ENCODE measurements around the gene PSTPIP1.

The PSTPIP1 gene

GRCh38 chr15:77020348-77021087, 25.6 kb downstream of the PSTPIP1 start:
- no peak for DNase-seq

GRCh38 chr15:77021088-77021481, 26.2 kb downstream of the PSTPIP1 start:
- no peak for DNase-seq

GRCh38 chr15:77021803-77022381, 27.0 kb downstream of the PSTPIP1 start:
- DNase-seq = no peak

- DNase-seq = no peak
Observed at GRCh38 chr15:77022646-77023575, 28.0 kb downstream of the PSTPIP1 start.

- no peak for DNase-seq
Observed at GRCh38 chr15:77023576-77024272, 28.8 kb downstream of the PSTPIP1 start.

- peak; percentile 32 for DNase-seq
Observed at GRCh38 chr15:77024273-77025082, 29.6 kb downstream of the PSTPIP1 start.

GRCh38 chr15:77025083-77025901, 30.4 kb downstream of the PSTPIP1 start:
- DNase-seq = no peak

GRCh38 chr15:77025941-77026411, 31.1 kb downstream of the PSTPIP1 start:
- no peak for DNase-seq

- no peak for DNase-seq
Observed at GRCh38 chr15:77026501-77027110, 31.7 kb downstream of the PSTPIP1 start.

GRCh38 chr15:77027111-77027696, 32.3 kb downstream of the PSTPIP1 start:
- DNase-seq = no peak

GRCh38 chr15:77027697-77028450, 32.9 kb downstream of the PSTPIP1 start:
- no peak for DNase-seq

- no peak for DNase-seq
Observed at GRCh38 chr15:77028451-77029165, 33.7 kb downstream of the PSTPIP1 start.

- no peak for DNase-seq
Observed at GRCh38 chr15:77029166-77030047, 34.5 kb downstream of the PSTPIP1 start.

GRCh38 chr15:77030048-77030927, 35.4 kb downstream of the PSTPIP1 start:
- DNase-seq = no peak

- no peak for DNase-seq
Observed at GRCh38 chr15:77030928-77031375, 36.0 kb downstream of the PSTPIP1 start.

GRCh38 chr15:77031376-77032050, 36.6 kb downstream of the PSTPIP1 start:
- DNase-seq = peak; percentile 9

Measured in NCI-H774 (cell line).